Keratinocyte (primary cell): ENCODE results near the gene RAB11FIP4. TPM values are rescaled to one million over a fixed set of nuclear protein-coding genes. Genes with fewer than 3 reads are reported as not detected.

Experiments
- DNase-seq: peaks from one replicate; pipeline ENCODE4 v3.0.0-alpha.2; 2011; ENCODE audit warnings: low read depth, missing footprints, low spot score
- FAIRE-seq: peaks from 2 replicates; lab custom pipeline; 2011; peaks lifted over from hg19 to GRCh38; lab: Jason Lieb, UNC
- H2AFZ ChIP-seq: 2 replicates; pipeline ENCODE4 v1.6.0; 2012; ENCODE audit warnings: low read length, control low read depth, inconsistent platforms; ENCODE audit not compliant: control insufficient read depth
- H3K27ac ChIP-seq: 2 replicates; pipeline ENCODE4 v1.5.1; 2011; ENCODE audit warnings: low read length; ENCODE audit not compliant: control insufficient read depth, insufficient read depth
- H3K27me3 ChIP-seq: 3 replicates; pipeline ENCODE4 v1.6.0; 2011; ENCODE audit warnings: low read length; ENCODE audit not compliant: control insufficient read depth, insufficient read depth; ENCODE audit errors: extremely low read depth
- H3K36me3 ChIP-seq, 2 experiments: 2 replicates in 1 of 2; 3 replicates in 1 of 2; pipeline ENCODE4 v1.5.1; 2011; ENCODE audit warnings: low read length in 2 of 2, mild to moderate bottlenecking in 1 of 2; ENCODE audit not compliant: control insufficient read depth in 2 of 2, insufficient read depth in 2 of 2; ENCODE audit errors: extremely low read depth in 1 of 2
- H3K4me1 ChIP-seq: 3 replicates; pipeline ENCODE4 v1.5.1; 2011; ENCODE audit warnings: low read length; ENCODE audit not compliant: control insufficient read depth, insufficient read depth; ENCODE audit errors: extremely low read depth
- H3K4me2 ChIP-seq: 3 replicates; pipeline ENCODE4 v1.6.0; 2011; ENCODE audit warnings: low read depth, low read length; ENCODE audit not compliant: control insufficient read depth, insufficient read depth; ENCODE audit errors: extremely low read depth
- H3K4me3 ChIP-seq, 3 experiments: fragments of 200-600 bp in 1 of 3; sonication (generic) in 1 of 3; 2 replicates in 2 of 3; 3 replicates in 1 of 3; pipeline ENCODE4 v1.5.1; 2011 to 2016; ENCODE audit warnings: low read length in 3 of 3, mild to moderate bottlenecking in 3 of 3, control low read depth in 2 of 3, inconsistent platforms in 1 of 3, low read depth in 1 of 3, mixed read lengths in 1 of 3, mixed run types in 1 of 3, moderate library complexity in 1 of 3; ENCODE audit not compliant: control insufficient read depth in 2 of 3, insufficient read depth in 2 of 3; ENCODE audit errors: extremely low read depth in 1 of 3
- H3K79me2 ChIP-seq: 2 replicates; pipeline ENCODE4 v1.6.0; 2012; ENCODE audit warnings: low read length; ENCODE audit not compliant: control insufficient read depth, insufficient read depth
- H3K9ac ChIP-seq: 3 replicates; pipeline ENCODE4 v1.6.0; 2011; ENCODE audit warnings: low read length; ENCODE audit not compliant: control insufficient read depth, insufficient read depth; ENCODE audit errors: extremely low read depth
- H3K9me1 ChIP-seq: 3 replicates; pipeline ENCODE4 v1.6.0; 2011; ENCODE audit warnings: low read length; ENCODE audit not compliant: control insufficient read depth, insufficient read depth; ENCODE audit errors: extremely low read depth
- H3K9me3 ChIP-seq: 2 replicates; pipeline ENCODE4 v1.5.1; 2012; ENCODE audit warnings: low read depth, low read length; ENCODE audit not compliant: control insufficient read depth
- H4K20me1 ChIP-seq: 3 replicates; pipeline ENCODE4 v1.6.0; 2011; ENCODE audit warnings: low read length; ENCODE audit not compliant: control insufficient read depth, insufficient read depth; ENCODE audit errors: extremely low read depth
- EZH2 ChIP-seq: IDR thresholded peaks from one replicate; pipeline ENCODE4 v1.6.1; 2012; ENCODE audit warnings: inconsistent platforms, mild to moderate bottlenecking, low read length, moderate library complexity
- dilution Hi-C: fragments of 300-500 bp; cut with MboI; formaldehyde crosslinking; loops from one replicate; pipeline ENCODE4 v1.7.0; 2020; ENCODE audit warnings: low sequenced_read_pairs; ENCODE audit not compliant: extremely low pct_ligation_motif_present
- polyA plus RNA-seq, 5 experiments: library from polyadenylated mRNA; depleted of rRNA in 3 of 5; stranded (reverse) in 3 of 5; stranded (forward) in 1 of 5; unstranded in 1 of 5; fragments of >200 nt; gene quantifications; 1 replicate in 1 of 5; 2 replicates in 3 of 5; 3 replicates in 1 of 5; pipeline versions ENCODE4 v1.2.1 to v1.2.3, GENCODE V29; 2011 to 2012; ENCODE audit warnings: missing spikeins in 2 of 5, low read depth in 1 of 5, low replicate concordance in 1 of 5
- TF ChIP-seq, protein P1 (sequence below), 3 experiments: IDR thresholded peaks in 1 of 3; conservative IDR thresholded peaks in 1 of 3; optimal IDR thresholded peaks in 1 of 3; 2 replicates in 2 of 3; 3 replicates in 1 of 3; pipeline versions ENCODE3 to v1.5.1; 2011; ENCODE audit warnings: low read length in 3 of 3, mild to moderate bottlenecking in 3 of 3, moderate library complexity in 2 of 3, control low read depth in 1 of 3, inconsistent platforms in 1 of 3; ENCODE audit not compliant: insufficient read depth in 2 of 3; ENCODE audit errors: extremely low read depth in 1 of 3

RAB11FIP4 gene
- polyA plus RNA-seq, 1 donor (not counting 4 experiments of a cell fraction or from before 2014, with no cell fraction given), result 9.1 TPM

DNA sequence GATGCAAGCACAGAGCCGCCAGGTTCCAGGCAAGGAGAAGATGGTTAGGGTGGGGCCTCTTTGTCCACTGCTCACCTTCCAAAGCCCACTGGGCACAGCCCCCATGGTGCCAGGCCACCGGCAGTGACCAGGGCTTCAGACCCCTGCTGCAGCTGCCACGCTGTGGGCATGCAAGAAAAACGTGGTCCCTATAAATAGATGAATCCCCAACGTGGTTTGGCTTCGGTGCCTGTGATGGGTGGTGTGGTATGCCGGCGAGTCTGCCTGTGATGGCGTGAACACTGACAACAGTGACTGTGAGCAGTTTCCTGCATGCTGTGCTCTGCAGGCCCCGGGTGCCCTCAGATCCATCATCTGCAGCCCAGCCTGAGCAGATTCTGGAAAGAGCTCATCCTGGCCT is 36.6 kb downstream of the RAB11FIP4 start:
- H3K27ac ChIP-seq, result no peak overlapping the region
- dilution Hi-C loops, result loop anchor here (25.0 kb wide), 1 partner anchor 434 kb away; the partner anchor contains the start of gene COPRS
- no peaks in the 10 kb centered on the region for H3K36me3 ChIP-seq
- no peak overlapping the region for H3K4me3 ChIP-seq
- H3K27me3 ChIP-seq, result peaks cover 10% of the 10 kb centered on the region
- no peak overlapping the region for H2AFZ ChIP-seq
- no peaks in the 10 kb centered on the region for H3K4me1 ChIP-seq
- H3K79me2 ChIP-seq, result no peaks in the 10 kb centered on the region
- no peak overlapping the region for H3K4me2 ChIP-seq
- H3K9ac ChIP-seq, result no peak overlapping the region
- H4K20me1 ChIP-seq, result no peaks in the 10 kb centered on the region
- DNase-seq, result no peak
- no peaks in the 10 kb centered on the region for H3K9me1 ChIP-seq
- TF ChIP-seq EZH2, result no peak
- TF ChIP-seq, protein P1, sequence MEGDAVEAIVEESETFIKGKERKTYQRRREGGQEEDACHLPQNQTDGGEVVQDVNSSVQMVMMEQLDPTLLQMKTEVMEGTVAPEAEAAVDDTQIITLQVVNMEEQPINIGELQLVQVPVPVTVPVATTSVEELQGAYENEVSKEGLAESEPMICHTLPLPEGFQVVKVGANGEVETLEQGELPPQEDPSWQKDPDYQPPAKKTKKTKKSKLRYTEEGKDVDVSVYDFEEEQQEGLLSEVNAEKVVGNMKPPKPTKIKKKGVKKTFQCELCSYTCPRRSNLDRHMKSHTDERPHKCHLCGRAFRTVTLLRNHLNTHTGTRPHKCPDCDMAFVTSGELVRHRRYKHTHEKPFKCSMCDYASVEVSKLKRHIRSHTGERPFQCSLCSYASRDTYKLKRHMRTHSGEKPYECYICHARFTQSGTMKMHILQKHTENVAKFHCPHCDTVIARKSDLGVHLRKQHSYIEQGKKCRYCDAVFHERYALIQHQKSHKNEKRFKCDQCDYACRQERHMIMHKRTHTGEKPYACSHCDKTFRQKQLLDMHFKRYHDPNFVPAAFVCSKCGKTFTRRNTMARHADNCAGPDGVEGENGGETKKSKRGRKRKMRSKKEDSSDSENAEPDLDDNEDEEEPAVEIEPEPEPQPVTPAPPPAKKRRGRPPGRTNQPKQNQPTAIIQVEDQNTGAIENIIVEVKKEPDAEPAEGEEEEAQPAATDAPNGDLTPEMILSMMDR (optimal IDR thresholded peaks at IDR 0.05 in 1 of 3, IDR thresholded peaks at IDR 0.05 in 1 of 3, conservative IDR thresholded peaks at IDR 0.05 in 1 of 3; ENCODE audit: extremely low read depth in 1 of 3, insufficient read depth in 2 of 3, low read length in 3 of 3), result no peak
- H3K9me3 ChIP-seq, result no peaks in the 10 kb centered on the region
- no peak for FAIRE-seq

DNA sequence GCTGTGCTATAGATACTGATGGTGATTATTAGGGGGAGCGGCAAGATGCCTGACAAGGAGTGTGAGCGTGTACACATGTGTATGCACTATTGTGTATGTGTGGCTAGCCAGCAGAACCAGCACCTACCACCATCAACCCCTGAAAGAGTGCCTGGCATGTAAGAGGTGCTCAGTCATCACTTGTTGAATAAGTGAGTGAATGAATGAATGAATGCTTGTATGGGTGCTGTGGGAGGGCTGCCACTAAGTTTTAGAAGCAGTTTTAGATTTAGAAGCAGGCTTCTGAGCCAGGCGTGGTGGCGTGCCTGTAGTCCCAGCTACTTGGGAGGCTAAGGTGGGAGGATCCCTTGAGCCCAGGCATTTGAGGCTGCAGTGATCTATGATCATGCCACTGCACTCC is 37.0 kb downstream of the RAB11FIP4 start:
- H2AFZ ChIP-seq, result no peak overlapping the region
- H3K79me2 ChIP-seq, result no peaks in the 10 kb centered on the region
- no peaks in the 10 kb centered on the region for H4K20me1 ChIP-seq
- dilution Hi-C loops, result loop anchor here (25.0 kb wide), 1 partner anchor 434 kb away; the partner anchor contains the start of gene COPRS
- no peak overlapping the region for H3K4me2 ChIP-seq
- TF ChIP-seq, protein P1 (optimal IDR thresholded peaks at IDR 0.05 in 1 of 3, IDR thresholded peaks at IDR 0.05 in 1 of 3, conservative IDR thresholded peaks at IDR 0.05 in 1 of 3; ENCODE audit: extremely low read depth in 1 of 3, insufficient read depth in 2 of 3, low read length in 3 of 3), result no peak
- no peak for TF ChIP-seq EZH2
- no peak overlapping the region for H3K4me3 ChIP-seq
- H3K36me3 ChIP-seq, result no peaks in the 10 kb centered on the region
- no peak for DNase-seq
- no peak overlapping the region for H3K9ac ChIP-seq
- H3K27ac ChIP-seq, result no peak overlapping the region
- H3K9me3 ChIP-seq, result no peaks in the 10 kb centered on the region
- H3K9me1 ChIP-seq, result no peaks in the 10 kb centered on the region
- H3K27me3 ChIP-seq, result peaks cover 10% of the 10 kb centered on the region
- H3K4me1 ChIP-seq, result no peaks in the 10 kb centered on the region
- FAIRE-seq, result no peak
